Glutamatergic neuron (in vitro differentiated cells): ENCODE measurements around the gene GPR55. TPM values are rescaled to one million over a fixed set of nuclear protein-coding genes. Genes with fewer than 3 reads are reported as not detected.

Source experiments
- DNase-seq: peaks from one replicate; pipeline ENCODE4 v3.0.0; 2022
- H3K27ac Mint-ChIP-seq: one replicate; pipeline ENCODE4 v1.8.0; 2020; ENCODE audit warnings: mild to moderate bottlenecking, mixed read lengths, inconsistent platforms; ENCODE audit not compliant: unreplicated experiment
- H3K27me3 Mint-ChIP-seq: one replicate; pipeline ENCODE4 v1.8.0; 2020; ENCODE audit warnings: mild to moderate bottlenecking, moderate library complexity, mixed read lengths, inconsistent platforms; ENCODE audit not compliant: unreplicated experiment
- H3K36me3 Mint-ChIP-seq: one replicate; pipeline ENCODE4 v1.8.0; 2020; ENCODE audit warnings: mild to moderate bottlenecking, mixed read lengths, inconsistent platforms; ENCODE audit not compliant: unreplicated experiment
- H3K4me1 Mint-ChIP-seq: one replicate; pipeline ENCODE4 v1.8.0; 2020; ENCODE audit warnings: mild to moderate bottlenecking, low read depth, mixed read lengths, inconsistent platforms; ENCODE audit not compliant: unreplicated experiment
- H3K4me3 Mint-ChIP-seq: one replicate; pipeline ENCODE4 v1.8.0; 2020; ENCODE audit warnings: mild to moderate bottlenecking, mixed read lengths, inconsistent platforms; ENCODE audit not compliant: unreplicated experiment
- H3K9me3 Mint-ChIP-seq: one replicate; pipeline ENCODE4 v1.8.0; 2020; ENCODE audit warnings: mild to moderate bottlenecking, moderate library complexity, mixed read lengths, inconsistent platforms; ENCODE audit not compliant: unreplicated experiment
- CTCF ChIP-seq: fragments of 200-600 bp; sonication (generic); IDR thresholded peaks from one replicate; pipeline ENCODE4 v1.5.0; 2021; ENCODE audit not compliant: partially characterized antibody, unreplicated experiment
- total RNA-seq: library from RNA; stranded (reverse); fragmentation: NEBNext Ultra II Directional; extraction: Animal tissue kit (Norgen Biotek cat#: 25700); gene quantifications from one replicate; pipeline ENCODE4 v1.2.1, GENCODE V29; 2021; ENCODE audit not compliant: unreplicated experiment

GPR55 gene
- total RNA-seq, 1 donor from 2014 or later, result not detected

GRCh38 chr2:230928701-230929380 is 3.8 kb upstream of the GPR55 start:
- TF ChIP-seq CTCF, result no peak
- H3K36me3 Mint-ChIP-seq, result no peaks in the 10 kb centered on the region
- peaks cover 7% of the 10 kb centered on the region for H3K4me1 Mint-ChIP-seq
- no peak overlapping the region for H3K4me3 Mint-ChIP-seq
- no peak for DNase-seq
- no peaks in the 10 kb centered on the region for H3K9me3 Mint-ChIP-seq
- no peak overlapping the region for H3K27ac Mint-ChIP-seq
- H3K27me3 Mint-ChIP-seq, result peaks cover 12% of the 10 kb centered on the region

- H3K4me3 Mint-ChIP-seq, result no peak overlapping the region
- no peak for TF ChIP-seq CTCF
- DNase-seq, result no peak
These were observed 2.8 kb upstream of the GPR55 start for GRCh38 chr2:230927711-230928341.

GRCh38 chr2:230925879-230926765 is 1.1 kb upstream of the GPR55 start:
- Mint-ChIP-seq H3K27ac (no peak overlapping the region), H3K4me3 (no peak overlapping the region), H3K9me3 (no peaks in the 10 kb centered on the region), H3K36me3 (no peaks in the 10 kb centered on the region), H3K27me3 (peaks cover 9% of the 10 kb centered on the region), H3K4me1 (no peaks in the 10 kb centered on the region)
- no peak for TF ChIP-seq CTCF
- no peak for DNase-seq

More at GRCh38 chr2:230927711-230928341, 2.8 kb upstream of the GPR55 start:
- Mint-ChIP-seq H3K27me3 (peaks cover 12% of the 10 kb centered on the region), H3K27ac (no peak overlapping the region), H3K4me1 (peaks cover 5% of the 10 kb centered on the region), H3K9me3 (no peaks in the 10 kb centered on the region), H3K36me3 (no peaks in the 10 kb centered on the region)

- Mint-ChIP-seq H3K9me3 (no peaks in the 10 kb centered on the region), H3K27me3 (peaks cover 9% of the 10 kb centered on the region), H3K4me3 (no peak overlapping the region), H3K27ac (no peak overlapping the region), H3K36me3 (no peaks in the 10 kb centered on the region), H3K4me1 (no peaks in the 10 kb centered on the region)
- no peak for TF ChIP-seq CTCF
- no peak for DNase-seq
These were observed 419 bp upstream of the GPR55 start for GRCh38 chr2:230925443-230925878.
